ENCODE data around the gene DIP2C. TPM values are rescaled to one million over a fixed set of nuclear protein-coding genes. Genes with fewer than 3 reads are reported as not detected.
"Not testable (repeated sequence)": the region's sequence is repeated elsewhere in the genome, so short reads cannot be mapped to it uniquely, and the experiment has no call there.

DIP2C gene
- total and polyA plus RNA-seq, 4 donors = 6.4 to 40.2 (median 23.8) TPM

DNA sequence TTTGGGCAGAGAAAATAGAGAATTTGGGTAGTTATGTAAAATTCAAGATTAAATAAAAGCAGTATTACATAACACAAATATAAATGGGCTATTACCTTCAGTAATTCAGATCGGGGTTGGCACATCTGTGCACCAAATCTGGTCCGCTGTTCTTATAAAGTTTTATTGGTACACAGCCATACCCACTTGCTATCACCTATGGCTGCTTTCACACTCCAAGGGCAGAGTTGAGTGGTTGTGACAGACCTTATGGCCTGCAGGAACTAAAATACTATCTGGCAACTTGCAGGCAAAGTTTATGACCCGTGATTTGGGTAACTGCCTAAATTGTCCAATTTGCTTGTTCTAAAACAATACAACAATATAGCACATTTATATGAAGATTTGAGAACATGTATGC lies 249.3 kb downstream of the DIP2C start:
- DNase-seq = no peak
- WGBS, 2 donors = 93% methylated on average over 3 of the region's 3 CpGs
- H3K9me3 ChIP-seq (ENCODE audit: control insufficient read depth, low read length) = no peaks in the 10 kb centered on the region
- intact Hi-C loops (cut with DNase I) = no loop called here
- ATAC-seq (ENCODE audit: low FRiP score) = no peak
- H3K4me1 ChIP-seq (ENCODE audit: control insufficient read depth in 1 of 2, insufficient read depth in 2 of 2, low read length in 2 of 2) = no peaks in the 10 kb centered on the region
- H3K4me3 ChIP-seq (ENCODE audit: low read length in 2 of 2) = no peak overlapping the region
- no peak overlapping the region for H3K27ac ChIP-seq (ENCODE audit: low read depth in 1 of 2, low read length in 2 of 2)
- no peaks in the 10 kb centered on the region for H3K36me3 ChIP-seq (ENCODE audit: control insufficient read depth in 1 of 2, insufficient read depth in 2 of 2, low read length in 1 of 2)
- H3K27me3 ChIP-seq (ENCODE audit: control insufficient read depth in 1 of 2, insufficient read depth in 2 of 2, low read length in 1 of 2) = no peaks in the 10 kb centered on the region

DNA sequence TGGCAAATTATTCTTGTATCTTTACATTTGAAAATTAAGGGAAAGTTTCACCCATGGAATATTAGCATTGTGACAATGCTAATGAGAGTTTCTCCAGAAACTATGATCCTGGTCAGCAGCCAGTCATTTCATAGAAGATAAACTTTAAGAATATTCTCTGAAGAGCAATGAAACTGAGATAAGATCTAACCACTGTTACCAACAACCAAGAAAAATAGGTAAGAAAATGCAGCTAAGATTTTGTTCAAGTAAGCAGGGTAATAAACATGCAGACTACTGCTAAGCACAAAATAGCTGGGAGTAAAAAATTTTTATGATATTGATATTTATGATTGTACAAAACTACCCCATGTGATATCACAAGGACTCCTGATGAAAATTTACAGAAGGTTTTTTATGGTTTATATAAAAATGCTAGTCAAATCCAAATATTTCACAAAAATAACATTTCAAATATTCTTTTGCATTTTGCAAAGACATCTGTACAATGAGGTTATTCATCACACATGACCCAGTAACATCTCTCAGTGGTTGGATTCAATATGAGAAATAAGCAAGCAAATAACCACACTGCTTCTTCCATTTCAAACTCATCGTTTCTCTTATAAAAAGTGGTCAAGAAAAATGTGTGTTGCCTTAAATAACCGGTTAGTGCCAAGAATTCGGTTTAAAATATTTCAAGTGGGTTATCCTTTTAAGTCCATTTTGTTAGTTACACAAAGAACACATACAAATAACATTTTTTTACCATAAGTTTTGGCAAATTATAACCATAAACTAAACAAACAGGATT lies 251.6 kb downstream of the DIP2C start:
- Histone ChIP-seq H3K4me1 (ENCODE audit: control insufficient read depth in 1 of 2, insufficient read depth in 2 of 2, low read length in 2 of 2) (no peaks in the 10 kb centered on the region), H3K4me3 (ENCODE audit: low read length in 2 of 2) (no peak overlapping the region), H3K27me3 (ENCODE audit: control insufficient read depth in 1 of 2, insufficient read depth in 2 of 2, low read length in 1 of 2) (no peaks in the 10 kb centered on the region), H3K27ac (ENCODE audit: low read depth in 1 of 2, low read length in 2 of 2) (no peak overlapping the region), H3K9me3 (ENCODE audit: control insufficient read depth, low read length) (no peaks in the 10 kb centered on the region), H3K36me3 (ENCODE audit: control insufficient read depth in 1 of 2, insufficient read depth in 2 of 2, low read length in 1 of 2) (no peaks in the 10 kb centered on the region)
- ATAC-seq (ENCODE audit: low FRiP score) (no peak), DNase-seq (no peak)
- intact Hi-C loops (cut with DNase I) = no loop called here
- 47 to 63% methylated on average over 3 of the region's 3 CpGs for WGBS, 2 donors

DNA sequence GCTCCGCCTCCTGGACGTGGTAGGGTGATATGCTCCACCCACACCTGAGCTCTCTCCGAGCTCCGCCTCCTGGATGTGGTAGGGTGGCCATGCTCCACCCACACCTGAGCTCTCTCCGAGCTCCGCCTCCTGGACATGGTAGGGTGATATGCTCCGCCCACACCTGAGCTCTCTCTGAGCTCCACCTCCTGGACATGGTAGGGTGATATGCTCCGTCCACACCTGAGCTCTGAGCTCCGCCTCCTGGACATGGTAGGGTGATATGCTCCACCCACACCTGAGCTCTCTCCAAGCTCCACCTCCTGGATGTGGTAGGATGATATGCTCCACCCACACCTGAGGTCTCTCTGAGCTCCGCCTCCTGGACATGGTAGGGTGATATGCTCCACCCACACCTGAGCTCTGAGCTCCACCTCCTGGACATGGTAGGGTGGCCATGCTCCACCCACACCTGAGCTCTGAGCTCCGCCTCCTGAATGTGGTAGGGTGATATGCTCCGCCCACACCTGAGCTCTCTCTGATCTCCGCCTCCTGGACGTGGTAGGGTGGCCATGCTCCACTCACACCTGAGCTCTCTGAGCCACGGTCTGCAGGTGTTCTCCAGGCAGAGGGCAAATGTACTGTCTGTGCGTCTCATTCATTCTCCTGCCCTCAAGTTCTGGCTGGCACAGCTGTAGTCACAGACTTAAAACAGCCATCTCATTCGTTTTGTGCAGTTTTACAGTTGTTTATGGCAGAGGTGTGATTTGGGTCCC lies 252.4 kb downstream of the DIP2C start:
- intact Hi-C loops (cut with DNase I) = no loop called here
- Histone ChIP-seq H3K27ac (ENCODE audit: low read depth in 1 of 2, low read length in 2 of 2) (no peak overlapping the region), H3K36me3 (ENCODE audit: control insufficient read depth in 1 of 2, insufficient read depth in 2 of 2, low read length in 1 of 2) (no peaks in the 10 kb centered on the region), H3K4me1 (ENCODE audit: control insufficient read depth in 1 of 2, insufficient read depth in 2 of 2, low read length in 2 of 2) (no peaks in the 10 kb centered on the region), H3K4me3 (ENCODE audit: low read length in 2 of 2) (no peak overlapping the region), H3K27me3 (ENCODE audit: control insufficient read depth in 1 of 2, insufficient read depth in 2 of 2, low read length in 1 of 2) (no peaks in the 10 kb centered on the region), H3K9me3 (ENCODE audit: control insufficient read depth, low read length) (no peaks in the 10 kb centered on the region)
- ATAC-seq (ENCODE audit: low FRiP score) (no peak), DNase-seq (no peak)
- WGBS, 2 donors = 89 to 90% methylated on average over 17 of the region's 17 CpGs

DNA sequence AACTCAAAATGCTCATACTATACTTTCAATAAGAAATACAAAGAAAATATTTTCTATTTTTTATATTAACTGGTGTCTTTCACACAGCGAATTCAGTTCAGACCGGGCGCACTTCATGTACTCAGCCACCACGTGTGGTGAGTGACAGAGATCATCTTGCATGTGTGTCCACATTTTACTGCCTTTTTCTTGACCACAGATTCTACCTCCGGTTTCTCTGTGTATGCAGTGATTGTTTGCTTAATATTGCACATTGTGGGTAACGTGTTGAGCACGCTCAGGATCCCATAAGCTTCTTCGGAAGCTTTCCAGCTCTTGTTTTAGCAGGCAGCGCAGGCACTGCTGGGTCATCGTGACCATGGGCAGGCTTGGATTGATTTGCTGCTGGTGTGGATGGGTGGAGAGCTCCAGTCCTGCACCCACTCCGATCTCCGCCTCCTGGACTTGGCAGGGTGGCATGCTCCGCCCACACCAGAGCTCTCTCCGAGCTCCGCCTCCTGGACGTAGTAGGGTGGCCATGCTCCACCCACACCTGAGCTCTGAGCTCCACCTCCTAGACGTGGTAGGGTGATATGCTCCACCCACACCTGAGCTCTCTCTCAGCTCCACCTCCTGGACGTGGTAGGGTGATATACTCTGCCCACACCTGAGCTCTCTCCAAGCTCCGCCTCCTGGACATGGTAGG lies 253.3 kb downstream of the DIP2C start:
- intact Hi-C loops (cut with DNase I) = no loop called here
- DNase-seq (no peak), ATAC-seq (ENCODE audit: low FRiP score) (no peak)
- WGBS, 2 donors = 95% methylated on average over 19 of the region's 19 CpGs
- no peaks in the 10 kb centered on the region for H3K9me3 ChIP-seq (ENCODE audit: control insufficient read depth, low read length)
- no peaks in the 10 kb centered on the region for H3K36me3 ChIP-seq (ENCODE audit: control insufficient read depth in 1 of 2, insufficient read depth in 2 of 2, low read length in 1 of 2)
- H3K27ac ChIP-seq (ENCODE audit: low read depth in 1 of 2, low read length in 2 of 2) = no peak overlapping the region
- no peaks in the 10 kb centered on the region for H3K27me3 ChIP-seq (ENCODE audit: control insufficient read depth in 1 of 2, insufficient read depth in 2 of 2, low read length in 1 of 2)
- H3K4me1 ChIP-seq (ENCODE audit: control insufficient read depth in 1 of 2, insufficient read depth in 2 of 2, low read length in 2 of 2) = no peaks in the 10 kb centered on the region
- H3K4me3 ChIP-seq (ENCODE audit: low read length in 2 of 2) = no peak overlapping the region

DNA sequence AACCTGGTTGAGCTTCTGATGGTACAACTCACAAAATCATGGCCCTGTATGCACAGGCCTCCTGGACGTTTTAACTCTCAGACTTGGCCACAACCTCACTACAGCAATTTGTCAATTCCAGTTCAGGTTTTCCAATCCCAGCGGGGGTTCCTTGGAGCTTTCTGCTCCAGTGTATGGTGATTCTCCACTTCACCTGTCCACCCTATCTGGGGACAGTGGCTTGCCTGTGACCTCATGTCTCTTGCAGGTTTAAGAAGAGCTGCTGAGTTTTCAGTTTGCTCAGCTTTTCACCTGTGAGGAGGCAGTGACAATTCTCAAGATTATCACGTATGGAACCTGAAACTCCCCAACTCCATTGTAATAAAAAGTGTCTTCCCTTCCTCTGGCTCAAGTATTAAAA lies 254.1 kb downstream of the DIP2C start:
- WGBS, 2 donors = 79 to 82% methylated on average over 3 of the region's 3 CpGs
- intact Hi-C loops (cut with DNase I) = no loop called here
- H3K4me3 ChIP-seq (ENCODE audit: low read length in 2 of 2) = no peak overlapping the region
- H3K27ac ChIP-seq (ENCODE audit: low read depth in 1 of 2, low read length in 2 of 2) = no peak overlapping the region
- no peaks in the 10 kb centered on the region for H3K9me3 ChIP-seq (ENCODE audit: control insufficient read depth, low read length)
- DNase-seq = no peak
- no peaks in the 10 kb centered on the region for H3K4me1 ChIP-seq (ENCODE audit: control insufficient read depth in 1 of 2, insufficient read depth in 2 of 2, low read length in 2 of 2)
- ATAC-seq (ENCODE audit: low FRiP score) = no peak
- no peaks in the 10 kb centered on the region for H3K36me3 ChIP-seq (ENCODE audit: control insufficient read depth in 1 of 2, insufficient read depth in 2 of 2, low read length in 1 of 2)
- no peaks in the 10 kb centered on the region for H3K27me3 ChIP-seq (ENCODE audit: control insufficient read depth in 1 of 2, insufficient read depth in 2 of 2, low read length in 1 of 2)

DNA sequence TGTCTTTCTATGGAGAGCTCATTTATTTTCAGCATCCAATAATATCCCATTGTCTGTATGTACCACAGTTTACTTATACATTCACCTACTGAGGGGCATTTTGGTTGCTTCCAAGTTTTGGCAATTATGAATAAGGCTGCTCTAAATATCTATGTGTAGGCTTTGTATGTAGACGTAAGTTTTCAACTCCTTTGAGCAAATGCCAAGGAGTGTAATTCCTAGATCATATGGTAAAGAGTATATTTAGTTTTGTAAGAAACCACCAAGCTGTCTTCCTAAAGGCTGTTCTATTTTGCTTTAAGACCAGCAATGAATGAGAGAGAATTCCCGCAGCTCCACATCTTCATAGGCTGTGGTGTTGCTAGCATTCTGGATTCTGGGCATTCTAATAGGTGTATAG lies 259.8 kb downstream of the DIP2C start:
- no peak overlapping the region for H3K4me3 ChIP-seq (ENCODE audit: low read length in 2 of 2)

DNA sequence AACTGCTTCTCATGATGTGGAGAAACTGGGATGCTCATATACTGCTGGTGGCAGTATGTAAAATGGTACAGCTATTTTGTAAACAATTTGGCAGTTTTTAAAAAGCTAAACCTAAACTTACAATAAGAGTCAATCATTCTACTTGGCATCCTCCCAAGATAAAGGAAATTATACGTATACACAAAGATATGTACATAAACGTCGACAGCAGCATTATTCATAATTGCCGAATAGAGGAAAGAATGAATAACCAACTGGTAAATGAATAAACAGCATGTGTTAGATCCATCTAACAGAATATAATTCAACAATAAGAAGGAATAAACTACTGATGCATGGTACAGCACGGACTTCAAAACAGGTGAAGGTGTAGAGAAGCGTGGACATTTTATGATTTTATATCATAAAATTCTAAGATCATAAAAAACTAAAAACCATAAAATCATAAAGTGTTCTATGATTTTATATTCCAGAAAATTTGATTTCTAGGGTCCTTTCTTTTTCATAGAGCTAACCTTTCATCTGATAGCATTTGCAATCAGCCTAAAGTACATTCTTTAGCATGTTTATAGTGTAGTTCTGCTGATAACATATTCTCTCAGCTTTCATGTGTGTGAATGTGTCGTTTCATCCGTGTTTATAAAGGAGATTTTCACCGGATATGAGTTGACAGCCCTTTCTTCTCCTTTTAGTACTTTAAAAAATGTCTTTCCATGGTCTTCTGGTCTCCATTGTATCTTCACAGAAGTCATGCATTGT lies 261.5 kb downstream of the DIP2C start:
- Histone ChIP-seq H3K27ac (ENCODE audit: low read depth in 1 of 2, low read length in 2 of 2) (no peak overlapping the region), H3K4me3 (ENCODE audit: low read length in 2 of 2) (no peak overlapping the region), H3K27me3 (ENCODE audit: control insufficient read depth in 1 of 2, insufficient read depth in 2 of 2, low read length in 1 of 2) (no peaks in the 10 kb centered on the region), H3K9me3 (ENCODE audit: control insufficient read depth, low read length) (no peaks in the 10 kb centered on the region), H3K4me1 (ENCODE audit: control insufficient read depth in 1 of 2, insufficient read depth in 2 of 2, low read length in 2 of 2) (no peaks in the 10 kb centered on the region), H3K36me3 (ENCODE audit: control insufficient read depth in 1 of 2, insufficient read depth in 2 of 2, low read length in 1 of 2) (no peaks in the 10 kb centered on the region)
- WGBS, 2 donors = 68 to 70% methylated on average over 9 of the region's 9 CpGs
- ATAC-seq (ENCODE audit: low FRiP score) (no peak), DNase-seq (no peak)
- intact Hi-C loops (cut with DNase I) = no loop called here

More for the DNA sequence above, 259.8 kb downstream of the DIP2C start:
- Histone ChIP-seq H3K27me3 (ENCODE audit: control insufficient read depth in 1 of 2, insufficient read depth in 2 of 2, low read length in 1 of 2) (no peaks in the 10 kb centered on the region), H3K9me3 (ENCODE audit: control insufficient read depth, low read length) (no peaks in the 10 kb centered on the region), H3K4me1 (ENCODE audit: control insufficient read depth in 1 of 2, insufficient read depth in 2 of 2, low read length in 2 of 2) (no peaks in the 10 kb centered on the region), H3K36me3 (ENCODE audit: control insufficient read depth in 1 of 2, insufficient read depth in 2 of 2, low read length in 1 of 2) (no peaks in the 10 kb centered on the region), H3K27ac (ENCODE audit: low read depth in 1 of 2, low read length in 2 of 2) (no peak overlapping the region)
- WGBS, 2 donors = 95 to 97% methylated on average over 2 of the region's 2 CpGs
- intact Hi-C loops (cut with DNase I) = no loop called here
- ATAC-seq (ENCODE audit: low FRiP score) (no peak), DNase-seq (no peak)

DNA sequence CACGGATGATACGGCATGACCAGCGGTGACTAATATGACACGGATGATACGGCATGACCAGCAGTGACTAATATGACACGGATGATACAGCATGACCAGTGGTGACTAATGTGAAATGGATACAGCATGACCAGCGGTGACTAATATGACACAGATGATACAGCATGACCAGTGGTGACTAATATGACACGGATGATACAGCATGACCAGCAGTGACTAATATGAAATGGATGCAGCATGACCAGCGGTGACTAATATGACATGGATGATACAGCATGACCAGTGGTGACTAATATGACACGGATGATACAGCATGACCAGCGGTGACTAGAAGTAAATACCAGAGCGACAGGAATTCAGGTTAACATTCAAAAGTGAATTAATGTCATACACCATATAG lies 264.1 kb downstream of the DIP2C start:
- intact Hi-C loops (cut with DNase I); H3K36me3 ChIP-seq (ENCODE audit: control insufficient read depth in 1 of 2, insufficient read depth in 2 of 2, low read length in 1 of 2); H3K9me3 ChIP-seq (ENCODE audit: control insufficient read depth, low read length); ATAC-seq (ENCODE audit: low FRiP score); DNase-seq; H3K4me1 ChIP-seq (ENCODE audit: control insufficient read depth in 1 of 2, insufficient read depth in 2 of 2, low read length in 2 of 2); H3K27ac ChIP-seq (ENCODE audit: low read depth in 1 of 2, low read length in 2 of 2); H3K4me3 ChIP-seq (ENCODE audit: low read length in 2 of 2); H3K27me3 ChIP-seq (ENCODE audit: control insufficient read depth in 1 of 2, insufficient read depth in 2 of 2, low read length in 1 of 2): not testable (repeated sequence)
- 97 to 98% methylated on average over 12 of the region's 12 CpGs for WGBS, 2 donors
